ENCODE results near the gene BLACAT1. TPM values are rescaled to one million over a fixed set of nuclear protein-coding genes. Genes with fewer than 3 reads are reported as not detected.

Gene BLACAT1
- polyA plus RNA-seq, 1 donor from 2014 or later, result 6.0 TPM

GRCh38 chr1:205502111-205502810 lies 46.4 kb upstream of the BLACAT1 start:
- H3K36me3 ChIP-seq (ENCODE audit: insufficient read depth, low read length), result no peaks in the 10 kb centered on the region
- no peak overlapping the region for H3K9ac ChIP-seq (ENCODE audit: low read length)
- no peak overlapping the region for H2AFZ ChIP-seq (ENCODE audit: low read depth, low read length)
- peaks cover 5% of the 10 kb centered on the region for H3K27me3 ChIP-seq (ENCODE audit: insufficient read depth, low read depth, low read length)
- no peak overlapping the region for H3K4me2 ChIP-seq (ENCODE audit: low read length)
- H4K20me1 ChIP-seq (ENCODE audit: insufficient read depth), result no peaks in the 10 kb centered on the region
- no peaks in the 10 kb centered on the region for H3K79me2 ChIP-seq (replicated peaks; ENCODE audit: insufficient read depth, low read length)
- H3K9me3 ChIP-seq (ENCODE audit: low read length), result no peaks in the 10 kb centered on the region
- TF ChIP-seq RAD21 (conservative IDR thresholded peaks at IDR 0.05) (no peak), CTCF (IDR thresholded peaks at IDR 0.05; ENCODE audit: poor library complexity, severe bottlenecking) (no peak), SMC3 (conservative IDR thresholded peaks at IDR 0.05; ENCODE audit: poor library complexity) (no peak), EP300 (conservative IDR thresholded peaks at IDR 0.05; ENCODE audit: poor library complexity, severe bottlenecking) (no peak), EZH2 (IDR thresholded peaks at IDR 0.05; ENCODE audit: borderline replicate concordance, insufficient read depth, low read length, poor library complexity, severe bottlenecking) (no peak), REST (IDR thresholded peaks at IDR 0.05; ENCODE audit: borderline replicate concordance) (no peak), POLR2AphosphoS5 (IDR thresholded peaks at IDR 0.05) (no peak), MXI1 (conservative IDR thresholded peaks at IDR 0.05; ENCODE audit: poor library complexity, severe bottlenecking) (no peak), TAF1 (IDR thresholded peaks at IDR 0.05; ENCODE audit: low read depth) (no peak)
- H3K27ac ChIP-seq (ENCODE audit: low read length), result no peak overlapping the region
- H3K4me3 ChIP-seq (ENCODE audit: low read length), result no peak overlapping the region
- no peaks in the 10 kb centered on the region for H3F3A ChIP-seq (ENCODE audit: insufficient read depth, low read length, poor library complexity, severe bottlenecking)
- no peaks in the 10 kb centered on the region for H3K9me2 ChIP-seq (ENCODE audit: insufficient read depth, low read length)

- H3F3A ChIP-seq (ENCODE audit: insufficient read depth, low read length, poor library complexity, severe bottlenecking), result no peaks in the 10 kb centered on the region
- no peak overlapping the region for H3K4me3 ChIP-seq (ENCODE audit: low read length)
- H3K9me2 ChIP-seq (ENCODE audit: insufficient read depth, low read length), result no peaks in the 10 kb centered on the region
- peaks cover 5% of the 10 kb centered on the region for H3K27me3 ChIP-seq (ENCODE audit: insufficient read depth, low read depth, low read length)
- no peak overlapping the region for H3K4me2 ChIP-seq (ENCODE audit: low read length)
- H4K20me1 ChIP-seq (ENCODE audit: insufficient read depth), result no peaks in the 10 kb centered on the region
- no peak overlapping the region for H3K27ac ChIP-seq (ENCODE audit: low read length)
- TF ChIP-seq RAD21 (conservative IDR thresholded peaks at IDR 0.05) (no peak), REST (IDR thresholded peaks at IDR 0.05; ENCODE audit: borderline replicate concordance) (no peak), MXI1 (conservative IDR thresholded peaks at IDR 0.05; ENCODE audit: poor library complexity, severe bottlenecking) (no peak), EZH2 (IDR thresholded peaks at IDR 0.05; ENCODE audit: borderline replicate concordance, insufficient read depth, low read length, poor library complexity, severe bottlenecking) (no peak), CTCF (IDR thresholded peaks at IDR 0.05; ENCODE audit: poor library complexity, severe bottlenecking) (no peak), POLR2AphosphoS5 (IDR thresholded peaks at IDR 0.05) (no peak)
- no peaks in the 10 kb centered on the region for H3K9me3 ChIP-seq (ENCODE audit: low read length)
- no peaks in the 10 kb centered on the region for H3K36me3 ChIP-seq (ENCODE audit: insufficient read depth, low read length)
- no peak overlapping the region for H3K9ac ChIP-seq (ENCODE audit: low read length)
- H2AFZ ChIP-seq (ENCODE audit: low read depth, low read length), result no peak overlapping the region
- no peaks in the 10 kb centered on the region for H3K79me2 ChIP-seq (replicated peaks; ENCODE audit: insufficient read depth, low read length)
These were observed 44.7 kb upstream of the BLACAT1 start for GRCh38 chr1:205500240-205501233.
